Endothelial cell of umbilical vein (primary cell): Measurements from ENCODE around the gene ADRM1. TPM values are rescaled to one million over a fixed set of nuclear protein-coding genes. Genes with fewer than 3 reads are reported as not detected.

Source experiments
- BruUV-seq: library from RNA; stranded (reverse); fragments of 400-500 nt; replicated peaks from 2 replicates; lab custom pipeline; 2021; lab: Mats Ljungman, UMichigan
- CTCF ChIA-PET: fragments of 300-600, 350-600 bp; sonication (Branson Sonifier 250); formaldehyde crosslinking; loops from one replicate; lab custom pipeline; 2021; ENCODE audit warnings: antibody characterized with exemption, inconsistent platforms; lab: Charles Lee
- POLR2A ChIA-PET: fragments of 300-600, 350-600 bp; sonication (Branson Sonifier 250); formaldehyde crosslinking; loops from one replicate; lab custom pipeline; 2021; ENCODE audit warnings: antibody characterized with exemption, inconsistent platforms; lab: Charles Lee
- DNase-seq: peaks from one replicate; pipeline ENCODE4 v3.0.0-alpha.2; 2011; ENCODE audit warnings: low read depth, low spot score
- FAIRE-seq: peaks from 2 replicates; lab custom pipeline; 2011; peaks lifted over from hg19 to GRCh38; lab: Jason Lieb, UNC
- H2AFZ ChIP-seq: 2 replicates; pipeline ENCODE4 v1.6.0; 2012; ENCODE audit warnings: low read depth, low read length, control low read depth, inconsistent platforms
- H3K27ac ChIP-seq: 2 replicates; pipeline ENCODE4 v1.5.1; 2011; ENCODE audit warnings: low read depth, mild to moderate bottlenecking, control low read depth, low read length, moderate library complexity; ENCODE audit not compliant: insufficient read depth
- H3K27me3 ChIP-seq, 2 experiments: 2 replicates each; pipeline versions ENCODE4 v1.6.0 to v1.6.1; 2011; ENCODE audit warnings: low read length in 2 of 2, mixed read lengths in 1 of 2; ENCODE audit not compliant: control insufficient read depth in 2 of 2, insufficient read depth in 2 of 2
- H3K36me3 ChIP-seq, 2 experiments: 2 replicates in 1 of 2; 3 replicates in 1 of 2; pipeline ENCODE4 v1.5.1; 2011; ENCODE audit warnings: low read length in 2 of 2, mild to moderate bottlenecking in 1 of 2, moderate library complexity in 1 of 2; ENCODE audit not compliant: control insufficient read depth in 2 of 2, insufficient read depth in 2 of 2; ENCODE audit errors: extremely low read depth in 1 of 2
- H3K4me1 ChIP-seq: 3 replicates; pipeline ENCODE4 v1.5.1; 2011; ENCODE audit warnings: mild to moderate bottlenecking, low read length; ENCODE audit not compliant: control insufficient read depth, insufficient read depth; ENCODE audit errors: extremely low read depth
- H3K4me2 ChIP-seq: 2 replicates; pipeline ENCODE4 v1.6.1; 2011; ENCODE audit warnings: low read length, control low read depth, mixed read lengths; ENCODE audit not compliant: insufficient read depth
- H3K4me3 ChIP-seq, 3 experiments: fragments of 200-600 bp in 1 of 3; sonication (generic), shearing (Covaris generic) in 1 of 3; replicated peaks in 1 of 3; 2 replicates each; pipeline ENCODE4 v1.5.1; 2011 to 2016; ENCODE audit warnings: control low read depth in 3 of 3, low read length in 3 of 3, mild to moderate bottlenecking in 2 of 3, inconsistent platforms in 1 of 3, low read depth in 1 of 3, moderate library complexity in 1 of 3; ENCODE audit not compliant: insufficient read depth in 1 of 3
- H3K79me2 ChIP-seq: 2 replicates; pipeline ENCODE4 v1.6.0; 2012; ENCODE audit warnings: low read length, inconsistent platforms; ENCODE audit not compliant: control insufficient read depth, insufficient read depth
- H3K9ac ChIP-seq: replicated peaks from 2 replicates; pipeline ENCODE3; 2011; ENCODE audit warnings: low read length, control low read depth; ENCODE audit not compliant: insufficient read depth; ENCODE audit errors: extremely low read depth
- H3K9me1 ChIP-seq: replicated peaks from 3 replicates; pipeline ENCODE4 v1.6.0; 2011; ENCODE audit warnings: mild to moderate bottlenecking, low read length; ENCODE audit not compliant: control insufficient read depth, insufficient read depth; ENCODE audit errors: extremely low read depth
- H3K9me3 ChIP-seq: replicated peaks from 2 replicates; pipeline ENCODE4 v1.5.1; 2012; ENCODE audit warnings: low read length, inconsistent platforms; ENCODE audit not compliant: control insufficient read depth, insufficient read depth
- H4K20me1 ChIP-seq: replicated peaks from 2 replicates; pipeline ENCODE3; 2011; ENCODE audit warnings: mild to moderate bottlenecking, low read length; ENCODE audit not compliant: control insufficient read depth, insufficient read depth; ENCODE audit errors: extremely low read depth
- EZH2 ChIP-seq: IDR thresholded peaks from 2 replicates; pipeline ENCODE4 v1.6.1; 2012; ENCODE audit warnings: borderline replicate concordance, low read depth, mild to moderate bottlenecking, moderate library complexity, low read length, inconsistent platforms; ENCODE audit not compliant: severe bottlenecking
- FOS ChIP-seq: IDR thresholded peaks from 2 replicates; pipeline ENCODE4 v1.6.1; 2011; ENCODE audit warnings: mild to moderate bottlenecking, low read length, moderate library complexity, borderline replicate concordance; ENCODE audit not compliant: insufficient read depth
- GATA2 ChIP-seq: IDR thresholded peaks from 2 replicates; pipeline ENCODE4 v1.7.0; 2011; ENCODE audit warnings: low read depth, mild to moderate bottlenecking, moderate library complexity, mixed read lengths, low read length; ENCODE audit not compliant: insufficient read length, insufficient read depth
- MYC ChIP-seq: IDR thresholded peaks from one replicate; pipeline ENCODE4 v1.6.1; 2011; ENCODE audit warnings: mild to moderate bottlenecking, low read depth, low read length
- POLR2A ChIP-seq: IDR thresholded peaks from 2 replicates; pipeline ENCODE4 v1.6.1; 2012; ENCODE audit warnings: low read depth, mild to moderate bottlenecking, control low read depth, low read length
- POLR2AphosphoS5 ChIP-seq: IDR thresholded peaks from 2 replicates; pipeline ENCODE4 v1.6.1; 2012; ENCODE audit warnings: low read depth, mild to moderate bottlenecking, control low read depth, low read length, moderate library complexity; ENCODE audit not compliant: insufficient read depth
- dilution Hi-C: fragments of 300-500 bp; cut with MboI; formaldehyde crosslinking; loops from one replicate; pipeline ENCODE4 v1.15.0; 2019; ENCODE audit warnings: low sequenced_read_pairs; ENCODE audit not compliant: extremely low pct_ligation_motif_present
- intact Hi-C: fragments of 100-400 bp; cut with micrococcal nuclease; formaldehyde crosslinking; loops from one replicate; pipeline ENCODE4 v1.10.0; 2022
- polyA plus RNA-seq, 4 experiments: library from polyadenylated mRNA; depleted of rRNA in 3 of 4; stranded (reverse) in 3 of 4; unstranded in 1 of 4; fragments of >200 nt; gene quantifications; 2 replicates each; pipeline versions ENCODE4 v1.2.1 to v1.2.3, GENCODE V29; 2011 to 2012; ENCODE audit warnings: missing spikeins in 1 of 4
- total RNA-seq: library from RNA; stranded (reverse); gene quantifications from 2 replicates; pipeline ENCODE4 v1.2.3, GENCODE V29; 2021
- TF ChIP-seq, protein P1 (sequence below): IDR thresholded peaks from 2 replicates; pipeline ENCODE4 v1.6.1; 2011; ENCODE audit not compliant: insufficient read depth, insufficient read length
- TF ChIP-seq, protein P2 (sequence below), 2 donors: IDR thresholded peaks; 1 replicate in 1 of 2; 2 replicates in 1 of 2; pipeline ENCODE4 v1.5.1; 2011; ENCODE audit warnings: low read length in 2 of 2, mild to moderate bottlenecking in 2 of 2, moderate library complexity in 2 of 2, control low read depth in 1 of 2, inconsistent platforms in 1 of 2, low read depth in 1 of 2; ENCODE audit not compliant: insufficient read depth in 1 of 2; ENCODE audit errors: extremely low read depth in 1 of 2

ADRM1 gene
- total and polyA plus RNA-seq, 2 donors (not counting 3 experiments of a cell fraction or from before 2014, with no cell fraction given): 154 to 179 TPM

DNA sequence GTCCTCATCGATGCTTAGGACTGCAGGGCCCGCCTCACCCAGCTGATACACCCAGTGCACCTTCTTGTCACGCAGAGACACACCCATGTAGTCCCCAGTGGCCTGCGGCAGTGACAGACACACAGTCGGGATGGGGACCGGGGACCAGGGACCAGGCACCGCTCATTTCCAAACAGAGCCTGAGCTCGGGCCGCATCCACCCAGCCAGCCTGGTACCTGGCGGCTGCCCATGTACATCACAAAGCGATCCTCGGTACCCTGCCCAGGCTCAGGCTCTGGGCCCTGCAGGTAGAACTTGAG is 11.5 kb downstream of the ADRM1 start:
- Histone ChIP-seq H3K4me2 (no peak overlapping the region), H2AFZ (no peak overlapping the region), H3K4me3 (no peak overlapping the region), H4K20me1 (no peaks in the 10 kb centered on the region), H3K27me3 (no peaks in the 10 kb centered on the region), H3K27ac (no peak overlapping the region), H3K4me1 (no peaks in the 10 kb centered on the region), H3K36me3 (peaks cover 15 to 63% of the 10 kb centered on the region in 2 experiments), H3K79me2 (peaks cover 4% of the 10 kb centered on the region), H3K9me3 (no peaks in the 10 kb centered on the region), H3K9me1 (no peaks in the 10 kb centered on the region), H3K9ac (no peak overlapping the region)
- TF ChIP-seq FOS (no peak), POLR2A (no peak), EZH2 (no peak), POLR2AphosphoS5 (no peak), MYC (no peak), GATA2 (no peak)
- TF ChIP-seq, protein P1, sequence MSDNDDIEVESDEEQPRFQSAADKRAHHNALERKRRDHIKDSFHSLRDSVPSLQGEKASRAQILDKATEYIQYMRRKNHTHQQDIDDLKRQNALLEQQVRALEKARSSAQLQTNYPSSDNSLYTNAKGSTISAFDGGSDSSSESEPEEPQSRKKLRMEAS: no peak
- TF ChIP-seq, protein P2, sequence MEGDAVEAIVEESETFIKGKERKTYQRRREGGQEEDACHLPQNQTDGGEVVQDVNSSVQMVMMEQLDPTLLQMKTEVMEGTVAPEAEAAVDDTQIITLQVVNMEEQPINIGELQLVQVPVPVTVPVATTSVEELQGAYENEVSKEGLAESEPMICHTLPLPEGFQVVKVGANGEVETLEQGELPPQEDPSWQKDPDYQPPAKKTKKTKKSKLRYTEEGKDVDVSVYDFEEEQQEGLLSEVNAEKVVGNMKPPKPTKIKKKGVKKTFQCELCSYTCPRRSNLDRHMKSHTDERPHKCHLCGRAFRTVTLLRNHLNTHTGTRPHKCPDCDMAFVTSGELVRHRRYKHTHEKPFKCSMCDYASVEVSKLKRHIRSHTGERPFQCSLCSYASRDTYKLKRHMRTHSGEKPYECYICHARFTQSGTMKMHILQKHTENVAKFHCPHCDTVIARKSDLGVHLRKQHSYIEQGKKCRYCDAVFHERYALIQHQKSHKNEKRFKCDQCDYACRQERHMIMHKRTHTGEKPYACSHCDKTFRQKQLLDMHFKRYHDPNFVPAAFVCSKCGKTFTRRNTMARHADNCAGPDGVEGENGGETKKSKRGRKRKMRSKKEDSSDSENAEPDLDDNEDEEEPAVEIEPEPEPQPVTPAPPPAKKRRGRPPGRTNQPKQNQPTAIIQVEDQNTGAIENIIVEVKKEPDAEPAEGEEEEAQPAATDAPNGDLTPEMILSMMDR (IDR thresholded peaks at IDR 0.05; ENCODE audit: extremely low read depth in 1 of 2, insufficient read depth in 1 of 2, low read depth in 1 of 2, low read length in 2 of 2): no peak
- DNase-seq: no peak
- POLR2A ChIA-PET: no interaction called here
- no peak for FAIRE-seq
- BruUV-seq: no TSS peak
- dilution Hi-C loops: no loop called here
- CTCF ChIA-PET: interaction anchor here (2.3 kb wide), 1 partner anchor 68 kb away, joined by 7 read pairs; no protein-coding TSS in a partner anchor
- intact Hi-C loops: no loop called here
